ENCODE results near the gene B4GALNT3.

Gene B4GALNT3

GRCh38 chr12:482061-482460, 22.3 kb downstream of the B4GALNT3 start:
- H3K9ac ChIP-seq (ENCODE audit: low read length) = no peak overlapping the region
- no peaks in the 10 kb centered on the region for H3K79me1 ChIP-seq (replicated peaks; ENCODE audit: low read length, poor library complexity, severe bottlenecking)
- no peak overlapping the region for H4K8ac ChIP-seq (ENCODE audit: low read length)
- H3K36me3 ChIP-seq (ENCODE audit: control insufficient read depth in 1 of 2, insufficient read depth in 2 of 2, low read depth in 1 of 2, low read length in 2 of 2) = no peaks in the 10 kb centered on the region
- H3K14ac ChIP-seq (ENCODE audit: low read length in 2 of 2) = no peak overlapping the region
- H4K91ac ChIP-seq (ENCODE audit: low read length) = no peak overlapping the region
- no peak overlapping the region for H2BK120ac ChIP-seq (ENCODE audit: low read depth, low read length)
- no peak overlapping the region for H3K4ac ChIP-seq (ENCODE audit: low read depth in 1 of 2, low read length in 2 of 2)
- H3K4me3 ChIP-seq (ENCODE audit: insufficient read depth in 1 of 2, low read depth in 1 of 2, low read length in 2 of 2) = no peak overlapping the region
- WGBS = 98% methylated on average over 3 of the region's 3 CpGs
- no peak overlapping the region for H2BK15ac ChIP-seq (ENCODE audit: low read depth, poor library complexity, severe bottlenecking)
- H3K23ac ChIP-seq (ENCODE audit: low read length in 2 of 2) = no peak overlapping the region
- peaks cover 9% of the 10 kb centered on the region for H3K4me1 ChIP-seq (ENCODE audit: control insufficient read depth, insufficient read depth, low read depth, low read length)
- DNase-seq = no peak
- peaks cover 28 to 60% of the 10 kb centered on the region in 2 experiments for H3K27me3 ChIP-seq (ENCODE audit: control insufficient read depth in 1 of 2, insufficient read depth in 1 of 2, low read length in 2 of 2)
- no peak overlapping the region for H2BK5ac ChIP-seq (ENCODE audit: low read depth, low read length, poor library complexity, severe bottlenecking)
- no peak overlapping the region for H2BK12ac ChIP-seq (ENCODE audit: low read length in 2 of 2)
- no peak overlapping the region for H3K4me2 ChIP-seq (ENCODE audit: low read length, poor library complexity, severe bottlenecking)
- no peaks in the 10 kb centered on the region for H3K9me3 ChIP-seq (ENCODE audit: control insufficient read depth, low read length)
- H2AK5ac ChIP-seq (ENCODE audit: low read length, severe bottlenecking) = no peak overlapping the region
- no peak overlapping the region for H3K27ac ChIP-seq (ENCODE audit: low read length, poor library complexity, severe bottlenecking)
- H2AFZ ChIP-seq (ENCODE audit: low read depth, low read length) = no peak overlapping the region
- H3K18ac ChIP-seq (ENCODE audit: low read depth in 1 of 2, low read length in 2 of 2) = peak overlapping the region in 1 of 2 experiments; percentile 69

DNA sequence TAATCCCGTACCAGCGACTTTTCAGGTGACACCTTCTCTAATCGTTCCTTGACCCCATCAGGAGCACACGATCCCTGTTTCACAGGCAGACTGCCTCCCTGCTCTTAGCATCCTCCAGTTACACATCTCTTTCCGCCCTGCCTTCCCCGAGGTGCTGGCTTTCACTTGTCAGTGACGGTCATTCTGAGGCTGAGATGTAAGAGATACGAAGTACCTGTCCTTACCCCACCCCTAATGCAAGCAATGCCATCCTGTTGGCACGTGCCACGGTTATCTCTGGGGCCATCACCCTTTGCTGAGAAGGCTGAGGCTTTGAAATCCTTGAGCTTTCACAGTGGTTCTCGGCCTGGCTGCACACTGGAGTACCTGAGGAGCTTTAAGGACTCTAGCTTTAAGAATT, 24.4 kb downstream of the B4GALNT3 start:
- H3K4me3 ChIP-seq (ENCODE audit: insufficient read depth in 1 of 2, low read depth in 1 of 2, low read length in 2 of 2) = no peak overlapping the region
- no peak overlapping the region for H3K4ac ChIP-seq (ENCODE audit: low read depth in 1 of 2, low read length in 2 of 2)
- H3K27me3 ChIP-seq (ENCODE audit: control insufficient read depth in 1 of 2, insufficient read depth in 1 of 2, low read length in 2 of 2) = peaks cover 28 to 41% of the 10 kb centered on the region in 2 experiments
- WGBS = 83% methylated on average over 11 of the region's 11 CpGs
- no peak overlapping the region for H3K14ac ChIP-seq (ENCODE audit: low read length in 2 of 2)
- no peak overlapping the region for H2AFZ ChIP-seq (ENCODE audit: low read depth, low read length)
- no peak overlapping the region for H2BK15ac ChIP-seq (ENCODE audit: low read depth, poor library complexity, severe bottlenecking)
- no peak overlapping the region for H2BK120ac ChIP-seq (ENCODE audit: low read depth, low read length)
- no peak overlapping the region for H2BK5ac ChIP-seq (ENCODE audit: low read depth, low read length, poor library complexity, severe bottlenecking)
- no peak overlapping the region for H4K91ac ChIP-seq (ENCODE audit: low read length)
- no peaks in the 10 kb centered on the region for H3K79me1 ChIP-seq (replicated peaks; ENCODE audit: low read length, poor library complexity, severe bottlenecking)
- H3K4me1 ChIP-seq (ENCODE audit: control insufficient read depth, insufficient read depth, low read depth, low read length) = peaks cover 9% of the 10 kb centered on the region
- H3K23ac ChIP-seq (ENCODE audit: low read length in 2 of 2) = no peak overlapping the region
- H3K27ac ChIP-seq (ENCODE audit: low read length, poor library complexity, severe bottlenecking) = no peak overlapping the region
- H3K9me3 ChIP-seq (ENCODE audit: control insufficient read depth, low read length) = no peaks in the 10 kb centered on the region
- no peak overlapping the region for H2BK12ac ChIP-seq (ENCODE audit: low read length in 2 of 2)
- no peak for DNase-seq
- H3K4me2 ChIP-seq (ENCODE audit: low read length, poor library complexity, severe bottlenecking) = no peak overlapping the region
- H3K9ac ChIP-seq (ENCODE audit: low read length) = no peak overlapping the region
- H3K18ac ChIP-seq (ENCODE audit: low read depth in 1 of 2, low read length in 2 of 2) = no peak overlapping the region
- no peak overlapping the region for H2AK5ac ChIP-seq (ENCODE audit: low read length, severe bottlenecking)
- no peak overlapping the region for H4K8ac ChIP-seq (ENCODE audit: low read length)
- H3K36me3 ChIP-seq (ENCODE audit: control insufficient read depth in 1 of 2, insufficient read depth in 2 of 2, low read depth in 1 of 2, low read length in 2 of 2) = no peaks in the 10 kb centered on the region

GRCh38 chr12:490260-490659, 30.5 kb downstream of the B4GALNT3 start:
- Histone ChIP-seq H3K4me3 (ENCODE audit: insufficient read depth in 1 of 2, low read depth in 1 of 2, low read length in 2 of 2) (no peak overlapping the region), H3K9me3 (ENCODE audit: control insufficient read depth, low read length) (peaks cover 30% of the 10 kb centered on the region), H3K9ac (ENCODE audit: low read length) (no peak overlapping the region), H4K91ac (ENCODE audit: low read length) (no peak overlapping the region), H2BK5ac (ENCODE audit: low read depth, low read length, poor library complexity, severe bottlenecking) (no peak overlapping the region), H3K36me3 (ENCODE audit: control insufficient read depth in 1 of 2, insufficient read depth in 2 of 2, low read depth in 1 of 2, low read length in 2 of 2) (no peaks in the 10 kb centered on the region), H2AFZ (ENCODE audit: low read depth, low read length) (no peak overlapping the region), H2BK15ac (ENCODE audit: low read depth, poor library complexity, severe bottlenecking) (no peak overlapping the region), H4K8ac (ENCODE audit: low read length) (no peak overlapping the region), H3K4me1 (ENCODE audit: control insufficient read depth, insufficient read depth, low read depth, low read length) (no peaks in the 10 kb centered on the region), H3K79me1 (replicated peaks; ENCODE audit: low read length, poor library complexity, severe bottlenecking) (no peaks in the 10 kb centered on the region), H3K23ac (ENCODE audit: low read length in 2 of 2) (no peak overlapping the region), H3K14ac (ENCODE audit: low read length in 2 of 2) (no peak overlapping the region), H2BK12ac (ENCODE audit: low read length in 2 of 2) (no peak overlapping the region), H2BK120ac (ENCODE audit: low read depth, low read length) (no peak overlapping the region), H3K27me3 (ENCODE audit: control insufficient read depth in 1 of 2, insufficient read depth in 1 of 2, low read length in 2 of 2) (peaks cover 1 to 31% of the 10 kb centered on the region in 2 experiments), H3K27ac (ENCODE audit: low read length, poor library complexity, severe bottlenecking) (no peak overlapping the region), H2AK5ac (ENCODE audit: low read length, severe bottlenecking) (no peak overlapping the region), H3K4ac (ENCODE audit: low read depth in 1 of 2, low read length in 2 of 2) (no peak overlapping the region), H3K4me2 (ENCODE audit: low read length, poor library complexity, severe bottlenecking) (no peak overlapping the region), H3K18ac (ENCODE audit: low read depth in 1 of 2, low read length in 2 of 2) (no peak overlapping the region)
- no peak for DNase-seq

DNA sequence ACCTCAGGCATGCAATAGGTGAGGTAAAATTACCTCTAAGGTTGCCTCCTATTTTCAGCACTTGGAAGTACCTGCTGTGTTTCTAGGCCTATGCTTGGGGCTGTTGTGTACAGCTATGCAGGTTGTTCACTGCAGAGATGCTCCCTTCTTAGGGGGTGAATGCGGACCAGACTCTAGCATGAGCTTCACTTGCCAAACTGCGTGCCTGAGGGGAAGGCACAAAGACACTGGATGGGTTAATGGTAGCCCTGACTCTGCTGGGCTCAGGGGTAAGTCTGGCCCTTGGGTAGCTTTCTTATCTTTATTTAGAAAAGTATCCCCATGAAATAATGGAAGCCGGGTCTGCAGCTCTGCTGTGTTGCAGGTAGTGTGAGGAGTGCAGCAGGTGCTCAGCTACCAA, 35.7 kb downstream of the B4GALNT3 start:
- H3K27me3 ChIP-seq (ENCODE audit: control insufficient read depth in 1 of 2, insufficient read depth in 1 of 2, low read length in 2 of 2) = peaks cover 4 to 68% of the 10 kb centered on the region in 2 experiments
- no peak overlapping the region for H3K18ac ChIP-seq (ENCODE audit: low read depth in 1 of 2, low read length in 2 of 2)
- H3K36me3 ChIP-seq (ENCODE audit: control insufficient read depth in 1 of 2, insufficient read depth in 2 of 2, low read depth in 1 of 2, low read length in 2 of 2) = no peaks in the 10 kb centered on the region
- H4K8ac ChIP-seq (ENCODE audit: low read length) = no peak overlapping the region
- no peak overlapping the region for H3K14ac ChIP-seq (ENCODE audit: low read length in 2 of 2)
- 92% methylated on average over 2 of the region's 3 CpGs for WGBS
- no peak overlapping the region for H3K4ac ChIP-seq (ENCODE audit: low read depth in 1 of 2, low read length in 2 of 2)
- H2BK15ac ChIP-seq (ENCODE audit: low read depth, poor library complexity, severe bottlenecking) = no peak overlapping the region
- H2AFZ ChIP-seq (ENCODE audit: low read depth, low read length) = no peak overlapping the region
- no peak overlapping the region for H3K4me3 ChIP-seq (ENCODE audit: insufficient read depth in 1 of 2, low read depth in 1 of 2, low read length in 2 of 2)
- peaks cover 18% of the 10 kb centered on the region for H3K9me3 ChIP-seq (ENCODE audit: control insufficient read depth, low read length)
- DNase-seq = no peak
- H4K91ac ChIP-seq (ENCODE audit: low read length) = no peak overlapping the region
- no peaks in the 10 kb centered on the region for H3K79me1 ChIP-seq (replicated peaks; ENCODE audit: low read length, poor library complexity, severe bottlenecking)
- H3K27ac ChIP-seq (ENCODE audit: low read length, poor library complexity, severe bottlenecking) = no peak overlapping the region
- no peak overlapping the region for H2BK5ac ChIP-seq (ENCODE audit: low read depth, low read length, poor library complexity, severe bottlenecking)
- no peaks in the 10 kb centered on the region for H3K4me1 ChIP-seq (ENCODE audit: control insufficient read depth, insufficient read depth, low read depth, low read length)
- H3K9ac ChIP-seq (ENCODE audit: low read length) = no peak overlapping the region
- no peak overlapping the region for H2BK120ac ChIP-seq (ENCODE audit: low read depth, low read length)
- no peak overlapping the region for H3K4me2 ChIP-seq (ENCODE audit: low read length, poor library complexity, severe bottlenecking)
- H2AK5ac ChIP-seq (ENCODE audit: low read length, severe bottlenecking) = no peak overlapping the region
- no peak overlapping the region for H3K23ac ChIP-seq (ENCODE audit: low read length in 2 of 2)
- no peak overlapping the region for H2BK12ac ChIP-seq (ENCODE audit: low read length in 2 of 2)

All from mesenchymal stem cell (in vitro differentiated cells and primary cell).